Mucosa of stomach (tissue), 1 donor: ENCODE results near the gene STYXL1.

Experiments used
- H3K27me3 ChIP-seq: one replicate; pipeline ENCODE4 v1.7.0; 2013; ENCODE audit warnings: mild to moderate bottlenecking, low read length; ENCODE audit not compliant: control insufficient read depth, insufficient read depth
- H3K36me3 ChIP-seq: one replicate; pipeline ENCODE4 v1.7.0; 2013; ENCODE audit warnings: low read length; ENCODE audit not compliant: control insufficient read depth, insufficient read depth
- H3K4me1 ChIP-seq: one replicate; pipeline ENCODE4 v1.7.0; 2013; ENCODE audit warnings: mild to moderate bottlenecking, low read length; ENCODE audit not compliant: control insufficient read depth, insufficient read depth
- H3K4me3 ChIP-seq: one replicate; pipeline ENCODE4 v1.7.0; 2013; ENCODE audit warnings: low read length
- H3K9ac ChIP-seq: one replicate; pipeline ENCODE4 v1.7.0; 2013; ENCODE audit warnings: mild to moderate bottlenecking, low read length, moderate library complexity
- H3K9me3 ChIP-seq: one replicate; pipeline ENCODE4 v1.7.0; 2013; ENCODE audit warnings: mild to moderate bottlenecking, low read length, moderate library complexity; ENCODE audit not compliant: control insufficient read depth
- donor health status: Pancreatic carcinoma.

The STYXL1 gene

DNA sequence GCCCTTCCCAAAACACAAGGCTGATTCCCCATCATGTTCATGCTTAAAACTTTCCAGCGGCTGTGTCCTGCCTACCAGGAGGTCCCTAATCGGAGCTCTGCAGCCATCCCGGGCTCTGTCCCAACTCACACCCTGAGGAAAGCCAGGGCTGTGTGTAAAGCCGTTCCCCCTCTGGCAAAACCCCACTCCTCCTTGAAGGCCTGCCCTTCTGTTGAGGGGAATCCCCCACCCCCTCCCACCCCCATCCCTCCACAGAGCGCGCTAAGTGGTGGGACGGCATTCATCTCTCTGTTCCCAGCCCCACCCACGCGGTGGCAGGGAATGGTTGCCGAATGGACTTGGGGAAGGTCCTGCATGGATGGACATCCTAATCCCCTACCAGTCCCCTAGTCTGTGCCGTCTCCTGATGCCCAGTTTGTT, 52.7 kb downstream of the STYXL1 start:
- no peaks in the 10 kb centered on the region for H3K27me3 ChIP-seq
- no peaks in the 10 kb centered on the region for H3K36me3 ChIP-seq
- H3K9me3 ChIP-seq = no peaks in the 10 kb centered on the region
- H3K9ac ChIP-seq = peak overlapping the region; percentile 49
- peak overlapping the region; percentile 80 for H3K4me3 ChIP-seq
- peaks cover 17% of the 10 kb centered on the region for H3K4me1 ChIP-seq

DNA sequence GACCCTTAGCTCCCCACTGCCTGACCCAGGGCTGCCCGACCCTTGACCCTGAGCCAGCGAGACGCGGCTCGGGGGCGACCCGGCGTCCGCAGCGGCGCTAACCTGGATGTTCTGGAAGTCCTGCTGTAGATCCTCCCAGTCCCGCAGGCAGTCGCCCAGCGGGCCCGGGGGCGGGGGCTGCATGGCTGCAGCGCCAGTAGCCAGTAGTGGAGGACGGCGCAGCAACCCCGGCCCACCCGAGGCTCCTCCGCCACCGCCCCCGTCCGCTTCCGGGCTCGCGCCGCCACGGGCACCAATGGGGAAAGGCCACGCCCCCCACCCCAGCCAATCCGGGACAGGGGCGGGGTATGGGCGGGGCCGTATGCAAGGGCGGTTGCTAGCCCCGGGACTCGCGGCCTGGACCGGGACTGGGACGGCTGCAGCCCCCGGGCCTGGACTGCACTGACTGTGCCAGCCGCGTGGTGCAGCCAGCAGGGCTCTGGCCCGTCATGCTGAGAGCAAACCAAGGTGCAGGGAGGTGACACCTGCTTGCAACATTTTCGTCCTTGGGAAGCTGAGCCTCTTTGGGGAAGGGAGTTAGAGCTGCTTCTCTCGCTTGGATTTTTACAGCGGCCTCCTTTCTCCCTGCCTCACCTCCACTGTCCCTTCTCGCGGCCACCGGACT, 53.3 kb downstream of the STYXL1 start, which contains the start of gene TMEM120A:
TMEM120A (minus strand) TSS at position 208 of the 664 bp plus-strand sequence; CDS start at position 183, 25 bp downstream.
- Histone ChIP-seq H3K9me3 (no peaks in the 10 kb centered on the region), H3K4me3 (peak within 1 kb of the TSS; percentile 80), H3K27me3 (no peaks in the 10 kb centered on the region), H3K36me3 (no peaks in the 10 kb centered on the region), H3K9ac (peak within 1 kb of the TSS; percentile 88), H3K4me1 (peaks cover 17% of the 10 kb centered on the region)

DNA sequence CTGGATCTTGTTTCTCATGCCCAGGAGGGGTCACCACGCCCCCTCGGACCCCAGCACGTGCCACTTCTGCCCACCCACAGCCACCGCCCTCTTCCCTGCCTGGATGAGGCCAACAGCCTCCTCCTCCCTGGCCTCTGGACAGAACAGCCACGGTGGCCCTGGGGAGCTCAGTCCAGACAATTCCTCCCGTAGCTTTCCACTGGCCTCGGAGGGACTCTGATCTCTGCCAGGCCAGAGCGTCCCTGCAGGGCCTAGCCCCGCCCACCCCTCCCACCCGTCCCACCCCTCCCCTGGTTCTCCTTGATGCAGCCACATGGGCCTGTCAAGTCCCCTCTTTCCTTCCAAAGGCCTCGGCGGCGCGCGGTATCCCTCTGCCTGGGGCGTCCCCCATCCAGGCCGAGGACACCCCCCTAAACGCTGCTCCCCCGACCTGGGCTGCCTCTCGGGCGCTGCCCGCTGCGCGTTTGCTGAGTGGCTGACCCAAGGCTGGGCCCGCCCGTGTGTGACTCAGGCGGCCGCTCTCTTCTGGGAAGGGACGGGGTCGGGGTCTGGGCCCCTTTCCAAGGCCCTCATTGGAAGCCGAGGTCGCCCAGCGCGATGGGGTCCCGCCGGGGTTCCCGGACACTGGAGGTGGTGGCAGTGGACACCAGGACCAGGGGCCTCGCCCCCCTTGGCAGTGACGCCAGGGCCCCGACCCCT, 54.0 kb downstream of the STYXL1 start:
- no peaks in the 10 kb centered on the region for H3K9me3 ChIP-seq
- H3K36me3 ChIP-seq = no peaks in the 10 kb centered on the region
- H3K9ac ChIP-seq = peak overlapping the region; percentile 88
- H3K27me3 ChIP-seq = no peaks in the 10 kb centered on the region
- peak overlapping the region; percentile 80 for H3K4me3 ChIP-seq
- peaks cover 17% of the 10 kb centered on the region for H3K4me1 ChIP-seq

DNA sequence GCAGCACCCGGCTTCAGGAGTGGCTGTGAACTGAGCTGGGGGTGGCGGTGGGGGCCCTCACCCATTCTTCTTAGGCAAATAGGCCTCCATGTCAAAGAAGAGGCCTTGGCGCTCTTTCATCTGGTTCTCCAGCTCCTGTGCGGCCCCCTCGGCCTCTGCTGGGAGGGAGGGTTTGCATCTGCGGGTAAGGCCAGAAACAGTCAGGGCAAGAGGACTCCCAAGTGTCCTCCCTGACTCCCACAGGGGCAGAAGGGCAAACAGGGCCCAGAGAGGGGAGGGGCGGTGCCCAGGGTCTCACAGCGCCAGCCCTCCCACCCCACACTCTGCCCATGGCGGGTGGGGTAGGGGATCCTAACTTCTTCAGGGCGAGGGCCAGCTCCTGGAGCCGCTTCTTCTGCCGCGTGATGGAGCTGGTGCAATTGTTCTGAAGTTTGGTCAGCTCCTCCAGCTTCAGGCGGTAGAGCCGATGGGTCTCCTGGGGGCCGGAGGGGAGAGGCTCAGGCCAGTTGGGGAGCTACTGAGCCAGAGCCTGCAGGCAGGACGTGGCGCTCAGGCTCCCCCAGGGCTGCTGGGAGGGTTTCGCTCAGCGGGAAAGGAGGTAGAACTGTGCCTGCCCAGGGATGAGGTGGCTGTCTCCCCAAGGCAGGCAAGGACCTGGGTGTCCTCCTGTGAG, 55.6 kb downstream of the STYXL1 start:
- H3K9me3 ChIP-seq = no peaks in the 10 kb centered on the region
- no peak overlapping the region for H3K9ac ChIP-seq
- H3K4me1 ChIP-seq = peaks cover 17% of the 10 kb centered on the region
- H3K4me3 ChIP-seq = no peak overlapping the region
- no peaks in the 10 kb centered on the region for H3K36me3 ChIP-seq
- no peaks in the 10 kb centered on the region for H3K27me3 ChIP-seq

DNA sequence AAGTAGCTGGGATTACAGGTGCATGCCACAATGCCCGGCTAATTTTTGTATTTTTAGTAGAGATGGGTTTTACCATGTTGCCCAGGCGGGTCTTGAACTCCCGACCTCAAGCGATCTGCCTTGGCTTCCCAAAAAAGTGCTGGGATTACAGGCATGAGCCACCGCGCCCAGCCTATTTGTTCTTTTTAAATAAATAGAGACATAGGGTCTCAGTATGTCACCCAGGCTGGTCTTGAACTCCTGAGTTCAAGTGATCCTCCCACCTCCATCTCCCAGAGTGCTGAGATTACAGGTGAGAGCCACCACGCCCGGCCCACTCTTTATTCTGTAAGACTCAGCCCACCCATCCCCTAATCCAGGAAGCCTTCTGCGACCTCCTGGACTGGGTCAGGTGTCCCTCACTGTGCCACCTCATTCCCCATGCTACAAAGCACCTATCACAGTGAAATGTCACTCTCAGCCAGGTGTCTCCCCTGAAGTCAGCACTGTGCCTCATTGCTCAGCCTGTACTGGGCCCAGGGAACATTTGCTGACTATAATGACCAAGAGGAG, 56.2 kb downstream of the STYXL1 start:
- no peaks in the 10 kb centered on the region for H3K36me3 ChIP-seq
- no peak overlapping the region for H3K4me3 ChIP-seq
- peaks cover 20% of the 10 kb centered on the region for H3K4me1 ChIP-seq
- no peaks in the 10 kb centered on the region for H3K9me3 ChIP-seq
- H3K27me3 ChIP-seq = no peaks in the 10 kb centered on the region
- H3K9ac ChIP-seq = no peak overlapping the region

DNA sequence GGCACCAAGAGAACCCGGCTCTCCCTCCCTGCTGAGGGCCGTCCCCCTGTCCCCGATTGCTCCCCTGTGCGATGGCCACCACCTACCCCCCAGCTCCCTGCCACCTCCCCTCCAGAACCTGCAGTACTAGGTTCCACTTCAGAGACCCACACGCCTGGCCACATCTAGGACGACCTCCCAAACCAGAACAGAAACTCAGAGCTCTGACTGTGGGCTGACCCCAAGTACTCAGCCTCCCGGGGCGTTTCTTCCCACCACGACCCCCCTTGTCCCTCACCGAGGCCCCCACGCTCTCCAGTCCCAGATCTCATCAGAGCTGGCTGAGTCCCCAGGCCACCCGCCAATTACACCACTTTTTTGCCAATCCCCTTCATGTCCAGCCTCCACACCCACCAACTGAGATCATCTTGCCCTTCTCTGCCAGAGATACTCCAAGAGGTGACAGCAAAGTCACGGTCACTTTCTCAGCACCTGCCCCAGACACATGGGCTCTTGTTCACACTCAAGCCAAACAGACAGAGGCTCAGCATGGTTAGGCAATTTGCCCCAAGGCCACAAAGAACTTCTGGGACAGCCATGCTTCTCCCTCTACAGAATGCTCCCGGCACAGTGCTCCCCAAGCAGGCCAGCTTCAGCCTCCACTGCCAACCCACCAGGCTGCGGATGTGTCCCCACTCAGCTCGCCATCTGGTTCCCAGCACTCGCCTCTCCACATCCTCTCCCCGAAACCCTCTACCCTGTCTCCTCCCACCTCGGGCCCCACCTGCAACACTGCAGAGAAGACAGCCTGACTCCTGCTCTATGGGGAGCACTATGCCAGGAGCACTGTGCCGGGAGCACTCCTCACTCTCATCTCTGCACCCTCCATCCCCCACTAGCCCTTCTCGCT, 58.1 kb downstream of the STYXL1 start:
- Histone ChIP-seq H3K27me3 (no peaks in the 10 kb centered on the region), H3K4me3 (no peak overlapping the region)

DNA sequence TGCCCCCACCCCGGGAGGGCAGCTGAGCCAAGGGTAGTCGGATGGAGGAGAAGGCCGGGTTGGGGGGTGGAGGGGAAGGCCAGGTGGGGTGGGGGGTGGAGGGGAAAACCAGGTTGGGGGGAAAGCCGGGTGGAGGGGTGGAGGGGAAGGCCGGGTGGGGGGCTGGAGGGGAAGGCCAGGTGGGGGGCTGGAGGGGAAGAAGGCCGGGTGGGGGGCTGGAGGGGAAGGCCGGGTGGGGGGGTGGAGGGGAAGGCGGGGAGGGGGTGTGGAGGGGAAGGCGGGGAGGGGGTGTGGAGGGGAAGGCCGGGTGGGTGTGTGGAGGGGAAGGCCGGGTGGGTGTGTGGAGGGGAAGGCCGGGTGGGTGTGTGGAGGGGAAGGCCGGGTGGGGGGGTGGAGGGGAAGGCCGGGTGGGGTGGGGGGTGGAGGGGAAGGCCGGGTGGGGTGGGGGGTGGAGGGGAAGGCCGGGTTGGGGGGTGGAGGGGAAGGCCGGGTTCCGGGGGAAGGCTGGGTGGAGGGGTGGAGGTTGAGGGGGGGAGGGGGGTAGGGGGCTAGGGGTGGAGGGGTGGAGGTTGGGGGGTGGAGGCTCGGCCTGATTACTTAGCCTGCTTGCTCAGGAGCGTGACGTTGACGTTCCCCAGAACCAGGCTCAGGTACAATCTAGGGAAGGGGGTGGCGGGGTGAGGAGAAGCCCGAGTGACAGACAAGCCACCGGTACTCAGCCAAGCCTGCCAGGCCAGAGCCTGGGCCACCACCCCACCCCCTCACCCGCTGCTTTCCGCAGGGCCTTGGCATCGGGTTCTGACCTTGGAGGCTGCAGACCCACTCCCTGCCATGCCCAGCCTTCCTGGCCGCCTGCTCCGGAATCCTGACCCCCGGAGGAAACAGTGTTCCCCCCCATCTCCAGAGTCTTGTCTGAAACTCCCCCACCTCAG, 59.0 kb downstream of the STYXL1 start:
- Histone ChIP-seq H3K9ac (no peak overlapping the region), H3K4me1 (peaks cover 30% of the 10 kb centered on the region), H3K27me3 (no peaks in the 10 kb centered on the region), H3K36me3 (peaks cover 14% of the 10 kb centered on the region), H3K9me3 (no peaks in the 10 kb centered on the region), H3K4me3 (no peak overlapping the region)

More for the DNA sequence above, 58.1 kb downstream of the STYXL1 start:
- H3K9ac ChIP-seq = no peak overlapping the region
- no peaks in the 10 kb centered on the region for H3K9me3 ChIP-seq
- peaks cover 31% of the 10 kb centered on the region for H3K4me1 ChIP-seq
- peaks cover 11% of the 10 kb centered on the region for H3K36me3 ChIP-seq

DNA sequence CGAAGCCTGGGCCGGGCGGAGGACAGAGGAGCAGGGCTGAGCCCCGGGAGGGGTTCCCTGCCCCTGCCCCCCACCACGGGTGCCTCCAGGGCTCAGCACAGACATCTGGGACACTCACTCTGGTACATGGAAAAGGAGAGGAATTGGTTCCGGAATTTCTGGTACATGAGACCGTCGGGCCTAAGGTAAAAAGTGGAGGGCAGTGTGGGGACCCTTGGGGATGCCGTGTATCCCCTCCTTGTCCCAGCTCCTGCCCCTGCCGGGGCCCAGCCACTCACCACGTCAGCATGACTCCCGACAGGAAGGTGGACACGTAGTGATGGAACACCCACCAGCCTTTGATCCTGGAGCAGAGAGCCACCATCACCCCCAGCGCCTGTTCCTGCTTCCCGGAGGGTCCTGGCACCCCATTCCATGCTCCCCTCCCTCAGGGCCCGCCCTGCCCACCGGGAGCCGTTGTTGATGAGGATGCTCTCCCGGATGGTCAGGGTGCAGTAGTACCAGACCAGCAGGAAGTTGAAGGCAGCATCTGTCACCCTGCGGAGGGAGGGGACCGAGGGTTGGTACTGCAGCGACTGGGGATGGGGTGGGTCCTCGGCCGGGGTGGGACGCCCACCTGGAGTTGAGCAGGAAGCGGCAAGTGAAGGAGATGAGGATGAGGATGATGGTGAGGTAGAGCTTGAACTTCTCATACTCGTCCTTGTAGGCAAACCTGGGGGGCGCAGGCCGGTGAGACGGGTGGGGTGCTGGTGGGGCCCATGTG, 59.8 kb downstream of the STYXL1 start:
- no peaks in the 10 kb centered on the region for H3K9me3 ChIP-seq
- H3K27me3 ChIP-seq = no peaks in the 10 kb centered on the region
- H3K36me3 ChIP-seq = peaks cover 14% of the 10 kb centered on the region
- no peak overlapping the region for H3K4me3 ChIP-seq
- no peak overlapping the region for H3K9ac ChIP-seq
- H3K4me1 ChIP-seq = peaks cover 24% of the 10 kb centered on the region

DNA sequence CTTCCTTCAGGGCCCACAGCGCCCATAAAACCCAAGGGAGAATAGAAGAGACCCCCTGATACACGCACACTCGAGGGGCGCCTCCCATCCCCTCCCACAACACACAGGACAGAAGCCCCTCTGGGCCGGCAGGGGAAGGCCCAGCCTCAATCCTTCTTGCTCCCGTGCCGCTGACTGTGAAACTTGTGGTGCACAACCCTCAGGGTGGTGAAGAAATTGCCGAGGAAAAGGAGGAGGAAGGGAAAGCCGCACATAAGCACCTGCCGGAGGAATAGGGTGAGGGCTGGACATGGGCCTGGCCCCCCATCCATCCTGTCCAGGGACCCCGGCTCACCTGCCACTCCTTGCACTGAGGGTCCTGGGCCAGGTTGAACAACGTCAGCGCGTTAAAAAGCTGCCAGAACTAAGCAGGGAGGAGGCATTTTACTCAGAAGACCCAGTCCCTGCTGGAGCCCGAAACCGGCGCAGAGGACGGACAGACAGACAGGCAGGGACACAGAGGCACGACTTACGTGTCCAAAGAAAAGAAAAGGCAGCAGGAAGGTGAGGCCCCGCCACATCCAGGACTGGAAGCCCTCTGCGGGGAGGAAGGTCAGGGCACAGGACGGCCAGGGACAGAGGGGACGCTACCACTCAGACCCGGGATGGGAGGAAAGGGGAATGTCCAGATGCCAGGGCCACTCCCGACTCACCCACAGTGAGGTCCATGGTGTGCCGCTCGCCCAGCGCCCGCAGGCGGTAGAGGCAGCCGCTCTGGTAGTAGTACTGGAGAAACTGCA, 60.6 kb downstream of the STYXL1 start:
- Histone ChIP-seq H3K4me1 (peaks cover 24% of the 10 kb centered on the region), H3K9ac (no peak overlapping the region), H3K27me3 (no peaks in the 10 kb centered on the region), H3K9me3 (no peaks in the 10 kb centered on the region), H3K4me3 (no peak overlapping the region), H3K36me3 (peaks cover 14% of the 10 kb centered on the region)
